ENCODE results near the gene P2RX4. TPM values are rescaled to one million over a fixed set of nuclear protein-coding genes. Genes with fewer than 3 reads are reported as not detected.

The P2RX4 gene
- polyA plus RNA-seq, 6 donors from 2014 or later: 11.2 to 23.3 (median 15.6) TPM

GRCh38 chr12:121283388-121283787 is 73.5 kb downstream of the P2RX4 start:
- Mint-ChIP-seq H3K36me3 (no peaks in the 10 kb centered on the region), H3K27ac (no peak overlapping the region), H3K27me3 (no peaks in the 10 kb centered on the region), H3K9me3 (no peaks in the 10 kb centered on the region), H3K4me3 (no peak overlapping the region), H3K4me1 (peaks cover 5 to 8% (median 5%) of the 10 kb centered on the region in 3 donors)
- ATAC-seq (ENCODE audit: low read depth in 2 of 2): no peak
- no peak for DNase-seq

Other genes with a start within 250 kb of the P2RX4 start
- gene HNF1A, start 231.6 kb upstream of the P2RX4 start, polyA plus RNA-seq (ENCODE audit: low read depth in 6 of 6): not detected
- 10 to 100 TPM; 15.0 to 19.7 (median 18.7) TPM for gene C12orf43, start 193.6 kb upstream of the P2RX4 start, polyA plus RNA-seq (ENCODE audit: low read depth in 6 of 6)
- gene OASL, start 170.9 kb upstream of the P2RX4 start, polyA plus RNA-seq (ENCODE audit: low read depth in 6 of 6): 1 to 10 TPM in 2 of 6 donors, under 1 TPM in 3, not detected in 1; 0.65 to 4.4 (median 0.84) TPM
- 1 to 10 TPM in 5 of 6 donors, under 1 TPM in 1; 0.10 to 3.2 (median 1.4) TPM for gene P2RX7, start 77.3 kb upstream of the P2RX4 start, polyA plus RNA-seq (ENCODE audit: low read depth in 6 of 6)
- 10 to 100 TPM in 1 of 6 donors, 1 to 10 TPM in 5; 5.3 to 12.0 (median 8.3) TPM for gene CAMKK2, start 86.6 kb downstream of the P2RX4 start, polyA plus RNA-seq (ENCODE audit: low read depth in 6 of 6)
- 100 to 1,000 TPM in 4 of 6 donors, 10 to 100 TPM in 2; 79.7 to 172 (median 119) TPM for gene ANAPC5, start 142.3 kb downstream of the P2RX4 start, polyA plus RNA-seq (ENCODE audit: low read depth in 6 of 6)
- 10 to 100 TPM; 25.3 to 47.8 (median 36.3) TPM for gene RNF34, start 190.0 kb downstream of the P2RX4 start, polyA plus RNA-seq (ENCODE audit: low read depth in 6 of 6)

Data from naive B cell (primary cell).